CD8-positive, alpha-beta memory T cell (primary cell): ENCODE results near the gene TM9SF2. TPM values are rescaled to one million over a fixed set of nuclear protein-coding genes. Genes with fewer than 3 reads are reported as not detected.

Experiments
- CTCF ChIA-PET: fragments of 350-600 bp; sonication (Branson Sonifier 250); formaldehyde crosslinking; loops from one replicate; lab custom pipeline; 2021; ENCODE audit warnings: antibody characterized with exemption; lab: Charles Lee
- POLR2A ChIA-PET: fragments of 350-600 bp; sonication (Branson Sonifier 250); formaldehyde crosslinking; loops from one replicate; lab custom pipeline; 2021; ENCODE audit warnings: antibody characterized with exemption; lab: Charles Lee
- DNase-seq, 5 donors: peaks; one replicate each; pipeline versions ENCODE4 v3.0.0 to v3.0.0-alpha.2; 2020 to 2022; ENCODE audit warnings: mixed read lengths in 1 of 5
- H3K27ac ChIP-seq: one replicate; pipeline ENCODE4 v1.7.0; 2013; ENCODE audit warnings: low read depth, mild to moderate bottlenecking, low read length, moderate library complexity
- H3K27me3 ChIP-seq: 2 replicates; pipeline ENCODE4 v1.7.0; 2013; ENCODE audit warnings: low read length, mild to moderate bottlenecking; ENCODE audit not compliant: insufficient read depth, poor library complexity, severe bottlenecking
- H3K36me3 ChIP-seq: 2 replicates; pipeline ENCODE4 v1.7.0; 2013; ENCODE audit warnings: mild to moderate bottlenecking, low read length, moderate library complexity; ENCODE audit not compliant: insufficient read depth
- H3K4me1 ChIP-seq: 2 replicates; pipeline ENCODE4 v1.7.0; 2013; ENCODE audit warnings: mild to moderate bottlenecking, low read length, moderate library complexity; ENCODE audit not compliant: insufficient read depth
- H3K4me3 ChIP-seq: 2 replicates; pipeline ENCODE4 v1.7.0; 2013; ENCODE audit warnings: mild to moderate bottlenecking, low read length
- H3K9me3 ChIP-seq: 2 replicates; pipeline ENCODE4 v1.7.0; 2013; ENCODE audit warnings: mild to moderate bottlenecking, low read length
- H3K27ac Mint-ChIP-seq, 8 donors: one replicate each; pipeline ENCODE4 v1.8.0; 2020 to 2021; ENCODE audit warnings: mixed read lengths in 8 of 8, mild to moderate bottlenecking in 6 of 8, inconsistent platforms in 3 of 8, moderate library complexity in 3 of 8
- H3K27me3 Mint-ChIP-seq, 2 donors: one replicate each; pipeline ENCODE4 v1.8.0; 2020 to 2021; ENCODE audit warnings: mixed read lengths in 2 of 2, mild to moderate bottlenecking in 1 of 2, moderate library complexity in 1 of 2
- H3K36me3 Mint-ChIP-seq, 3 donors: one replicate each; pipeline ENCODE4 v1.8.0; 2020 to 2021; ENCODE audit warnings: mixed read lengths in 3 of 3, inconsistent platforms in 1 of 3, mild to moderate bottlenecking in 1 of 3
- H3K4me1 Mint-ChIP-seq, 3 donors: one replicate each; pipeline ENCODE4 v1.8.0; 2020 to 2021; ENCODE audit warnings: mixed read lengths in 3 of 3, inconsistent platforms in 1 of 3, mild to moderate bottlenecking in 1 of 3
- H3K4me3 Mint-ChIP-seq, 7 donors: one replicate each; pipeline ENCODE4 v1.8.0; 2020 to 2021; ENCODE audit warnings: mixed read lengths in 7 of 7, mild to moderate bottlenecking in 6 of 7, moderate library complexity in 4 of 7, inconsistent platforms in 2 of 7
- H3K9me3 Mint-ChIP-seq, 5 donors: one replicate each; pipeline ENCODE4 v1.8.0; 2020 to 2022; ENCODE audit warnings: mixed read lengths in 5 of 5, mild to moderate bottlenecking in 3 of 5, moderate library complexity in 2 of 5, inconsistent platforms in 1 of 5
- polyA plus RNA-seq: library from polyadenylated mRNA; unstranded; fragments of 300-500 nt; fragmentation: Illumina TruSeq; gene quantifications from one replicate; pipeline ENCODE4 v1.2.3, GENCODE V29; 2021
- total RNA-seq, 2 experiments: library from RNA; stranded (reverse); gene quantifications; one replicate each; pipeline ENCODE4 v1.2.3, GENCODE V29; 2021

Gene TM9SF2
- total and polyA plus RNA-seq, 3 experiments from 2014 or later: 81.3 to 96.0 (median 88.0) TPM

DNA sequence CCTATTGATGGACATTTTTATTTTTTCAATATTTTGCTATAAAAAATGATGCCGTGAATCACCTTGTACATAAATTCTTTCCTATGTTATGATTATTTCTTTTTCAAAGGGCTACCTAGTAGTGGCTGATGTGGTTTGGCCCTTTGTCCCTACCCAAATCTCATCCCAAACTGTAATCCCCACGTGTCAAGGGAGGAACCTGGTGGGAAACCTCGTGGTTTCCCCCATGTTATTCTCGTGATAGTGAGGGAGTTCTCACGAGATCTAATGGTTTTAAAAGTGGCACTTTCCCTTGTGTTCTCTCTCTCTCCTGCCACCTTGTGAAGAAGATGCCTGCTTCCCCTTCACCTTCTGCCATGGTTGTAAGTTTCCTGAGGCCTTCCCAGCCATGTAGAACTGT lies 94.9 kb downstream of the TM9SF2 start:
- no peak for DNase-seq
- Histone ChIP-seq H3K4me3 (no peak overlapping the region), H3K36me3 (no peaks in the 10 kb centered on the region), H3K4me1 (peaks cover 9% of the 10 kb centered on the region), H3K27me3 (no peaks in the 10 kb centered on the region), H3K9me3 (no peaks in the 10 kb centered on the region), H3K27ac (no peak overlapping the region)
- no peak overlapping the region for H3K4me3 Mint-ChIP-seq
- peaks cover 14 to 15% (median 15%) of the 10 kb centered on the region in 3 donors for H3K4me1 Mint-ChIP-seq
- H3K27ac Mint-ChIP-seq: peak overlapping the region in 1 of 8 donors; percentile 70
- POLR2A ChIA-PET: no interaction called here
- H3K9me3 Mint-ChIP-seq: peaks cover 0 to 2% (median 0%) of the 10 kb centered on the region in 5 donors
- CTCF ChIA-PET: no interaction called here
- no peaks in the 10 kb centered on the region for H3K27me3 Mint-ChIP-seq
- peaks cover 0 to 2% (median 0%) of the 10 kb centered on the region in 3 donors for H3K36me3 Mint-ChIP-seq

DNA sequence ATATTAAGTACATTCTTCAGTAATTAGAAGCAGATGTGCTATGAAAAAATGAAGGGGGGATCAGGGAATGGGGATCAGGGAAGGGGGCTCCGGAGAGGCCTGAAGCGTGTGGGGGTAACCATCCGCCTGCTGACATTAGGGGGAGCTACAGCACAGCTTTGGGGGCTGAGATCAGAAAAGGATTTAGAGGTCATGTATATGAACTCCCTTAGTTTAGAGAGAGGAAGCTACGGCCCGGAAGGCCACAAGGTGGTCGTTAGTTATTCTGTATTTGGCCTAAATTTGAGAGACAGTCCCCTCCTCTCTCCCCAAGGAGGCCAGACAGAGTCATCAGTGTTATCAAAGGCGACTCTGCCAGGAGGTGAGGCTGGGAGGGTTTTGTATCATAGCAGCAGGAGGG lies 99.0 kb downstream of the TM9SF2 start:
- no peaks in the 10 kb centered on the region for H3K36me3 ChIP-seq
- Mint-ChIP-seq H3K27ac (peak overlapping the region in 3 of 8 donors; percentile 17 to 95 (median 73)), H3K36me3 (peaks cover 0 to 2% (median 0%) of the 10 kb centered on the region in 3 donors), H3K4me3 (peak overlapping the region in 2 of 7 donors; percentile 36 to 74), H3K9me3 (no peaks in the 10 kb centered on the region), H3K4me1 (peaks cover 38 to 43% (median 41%) of the 10 kb centered on the region in 3 donors), H3K27me3 (peaks cover 0 to 1% of the 10 kb centered on the region in 2 donors)
- H3K4me3 ChIP-seq: no peak overlapping the region
- ChIA-PET POLR2A (interaction anchor here (0.6 kb wide), 1 partner anchor 10 kb away, joined by 3 read pairs; no protein-coding TSS in a partner anchor), CTCF (no interaction called here)
- H3K4me1 ChIP-seq: peaks cover 20% of the 10 kb centered on the region
- peak in 1 of 5 donors; percentile 33 for DNase-seq
- H3K27me3 ChIP-seq: no peaks in the 10 kb centered on the region
- no peak overlapping the region for H3K27ac ChIP-seq
- H3K9me3 ChIP-seq: no peaks in the 10 kb centered on the region

DNA sequence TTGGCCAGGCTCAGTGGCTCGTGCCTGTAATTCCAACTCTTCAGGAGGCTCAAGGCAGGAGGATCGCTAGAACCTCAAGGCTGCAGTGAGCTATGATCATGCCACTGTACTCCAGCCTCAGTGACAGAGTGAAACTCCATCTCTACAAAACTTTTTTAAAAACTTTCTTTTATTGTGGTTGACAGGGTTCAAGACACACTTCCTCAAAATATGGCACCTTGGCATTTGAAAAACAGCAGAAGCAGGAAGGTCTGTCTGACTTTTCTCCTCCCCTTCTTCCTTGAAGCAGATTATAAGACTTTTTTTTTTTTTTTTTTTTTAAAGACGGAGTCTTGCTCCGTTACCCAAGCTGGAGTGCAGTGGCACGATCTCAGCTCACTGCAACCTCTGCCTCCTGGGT lies 100.3 kb downstream of the TM9SF2 start:
- peaks cover 46 to 52% (median 51%) of the 10 kb centered on the region in 3 donors for H3K4me1 Mint-ChIP-seq
- CTCF ChIA-PET: interaction anchor here (0.9 to 1.0 kb wide), 2 partner anchors 55 to 165 kb away, joined by 4 read pairs; no protein-coding TSS in a partner anchor
- peak overlapping the region; percentile 49 for H3K4me3 ChIP-seq
- peak overlapping the region; percentile 48 to 90 (median 72) for H3K4me3 Mint-ChIP-seq
- H3K4me1 ChIP-seq: peaks cover 29% of the 10 kb centered on the region
- H3K27me3 ChIP-seq: no peaks in the 10 kb centered on the region
- no peak overlapping the region for H3K27ac ChIP-seq
- H3K27me3 Mint-ChIP-seq: peaks cover 0 to 1% of the 10 kb centered on the region in 2 donors
- no peaks in the 10 kb centered on the region for H3K9me3 Mint-ChIP-seq
- H3K36me3 Mint-ChIP-seq: peaks cover 0 to 4% (median 0%) of the 10 kb centered on the region in 3 donors
- peak in 2 of 5 donors; percentile 42 to 60 for DNase-seq
- POLR2A ChIA-PET: interaction anchor here (0.6 kb wide), 1 partner anchor 98 kb away, joined by 3 read pairs; no protein-coding TSS in a partner anchor
- no peaks in the 10 kb centered on the region for H3K36me3 ChIP-seq
- no peaks in the 10 kb centered on the region for H3K9me3 ChIP-seq
- peak overlapping the region in 7 of 8 donors; percentile 62 to 87 (median 69) for H3K27ac Mint-ChIP-seq

DNA sequence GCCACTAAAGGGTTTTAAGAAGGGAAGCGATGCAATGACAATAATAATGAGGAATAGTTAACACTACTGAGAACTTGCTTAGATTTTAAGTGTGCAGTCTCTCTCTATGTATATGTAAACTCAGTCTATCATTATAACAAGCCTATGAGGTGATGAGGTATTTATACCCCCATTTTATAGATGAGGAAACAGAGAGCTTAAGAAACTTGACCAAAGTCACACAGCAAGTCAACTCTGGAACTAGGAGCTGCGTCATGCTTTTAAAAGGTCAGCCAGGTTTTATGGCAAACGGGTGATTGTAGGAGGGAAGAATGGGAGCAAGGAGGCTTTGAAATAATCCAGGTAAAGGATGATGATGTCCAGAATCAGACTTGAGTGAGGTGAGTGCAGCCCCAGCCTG lies 103.4 kb downstream of the TM9SF2 start:
- H3K4me3 Mint-ChIP-seq: peak overlapping the region in 4 of 7 donors; percentile 22 to 86 (median 56)
- POLR2A ChIA-PET: interaction anchor here (0.6 kb wide), 1 partner anchor 418 kb away, joined by 5 read pairs; no protein-coding TSS in a partner anchor
- Histone ChIP-seq H3K9me3 (no peaks in the 10 kb centered on the region), H3K27me3 (no peaks in the 10 kb centered on the region), H3K4me1 (peaks cover 35% of the 10 kb centered on the region), H3K36me3 (no peaks in the 10 kb centered on the region), H3K4me3 (no peak overlapping the region), H3K27ac (no peak overlapping the region)
- CTCF ChIA-PET: interaction anchor here (1.9 to 2.0 kb wide), 2 partner anchors 11 to 109 kb away, joined by 6 read pairs; no protein-coding TSS in a partner anchor
- H3K36me3 Mint-ChIP-seq: peaks cover 0 to 4% (median 1%) of the 10 kb centered on the region in 3 donors
- no peak for DNase-seq
- peak overlapping the region in 5 of 8 donors; percentile 24 to 77 (median 64) for H3K27ac Mint-ChIP-seq
- peaks cover 0 to 1% of the 10 kb centered on the region in 2 donors for H3K27me3 Mint-ChIP-seq
- no peaks in the 10 kb centered on the region for H3K9me3 Mint-ChIP-seq
- peaks cover 59 to 69% (median 65%) of the 10 kb centered on the region in 3 donors for H3K4me1 Mint-ChIP-seq

DNA sequence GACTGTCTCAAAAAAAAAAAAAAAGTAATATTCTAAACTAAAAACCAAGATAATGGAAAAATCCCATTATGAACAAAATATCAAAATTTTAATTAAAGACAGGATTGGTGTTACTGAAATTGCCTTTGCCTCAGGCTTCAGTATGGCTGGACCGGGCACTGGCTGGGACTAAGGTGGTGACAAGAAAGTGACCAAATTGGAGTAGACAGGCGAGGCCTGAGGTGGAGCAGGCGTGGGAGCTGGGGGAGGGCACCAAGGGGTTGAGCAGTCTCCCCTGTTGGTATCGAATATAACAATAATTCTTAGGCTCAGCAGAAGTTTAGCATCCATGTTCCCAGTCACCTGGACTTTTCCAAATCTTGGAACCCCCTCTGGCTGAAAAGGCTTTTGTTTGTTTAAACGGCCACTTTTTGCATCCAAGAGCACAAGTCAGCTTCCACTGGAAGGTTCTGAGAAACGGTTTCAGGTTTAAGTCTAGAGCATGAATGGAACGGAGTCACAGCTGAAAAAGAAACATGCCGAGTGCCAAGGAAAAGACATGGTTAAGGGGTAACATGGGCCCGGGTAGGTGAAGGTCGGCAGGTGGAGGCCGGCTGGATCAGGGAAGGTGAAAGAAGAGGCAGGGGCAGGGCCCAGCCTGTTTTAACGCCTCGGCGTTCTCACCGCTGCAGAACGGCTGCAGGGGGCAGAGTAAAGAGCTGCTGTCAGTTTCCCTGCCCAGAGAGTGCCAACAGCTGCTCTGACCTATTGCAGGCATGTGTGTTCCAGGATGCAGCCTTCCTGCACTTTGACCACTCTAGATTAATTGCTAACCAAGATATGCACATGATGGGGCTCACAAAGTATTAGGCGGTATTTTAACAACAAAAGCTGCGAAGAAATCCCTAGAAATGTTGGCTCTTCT lies 104.4 kb downstream of the TM9SF2 start:
- H3K4me1 ChIP-seq: peaks cover 31% of the 10 kb centered on the region
- peak overlapping the region; percentile 90 to 97 (median 91) for H3K4me3 Mint-ChIP-seq
- no peaks in the 10 kb centered on the region for H3K27me3 ChIP-seq
- H3K9me3 Mint-ChIP-seq: no peaks in the 10 kb centered on the region
- peaks cover 0 to 1% of the 10 kb centered on the region in 2 donors for H3K27me3 Mint-ChIP-seq
- no peaks in the 10 kb centered on the region for H3K9me3 ChIP-seq
- peak overlapping the region; percentile 88 to 98 (median 94) for H3K27ac Mint-ChIP-seq
- CTCF ChIA-PET: interaction anchor here (0.7 to 2.0 kb wide), 7 partner anchors 10 to 909 kb away, joined by 3 to 9 read pairs (median 6); partner anchors contain the start of gene TM9SF2
- H3K4me1 Mint-ChIP-seq: peaks cover 55 to 70% (median 66%) of the 10 kb centered on the region in 3 donors
- no peaks in the 10 kb centered on the region for H3K36me3 ChIP-seq
- peak in 4 of 5 donors; percentile 16 to 64 (median 40) for DNase-seq
- peak overlapping the region; percentile 77 for H3K4me3 ChIP-seq
- POLR2A ChIA-PET: interaction anchor here (1.0 to 1.6 kb wide), 5 partner anchors 50 to 1069 kb away, joined by 3 to 8 read pairs (median 3); partner anchors contain the start of gene TMTC4
- H3K27ac ChIP-seq: peak overlapping the region; percentile 35
- H3K36me3 Mint-ChIP-seq: peaks cover 0 to 4% (median 3%) of the 10 kb centered on the region in 3 donors

DNA sequence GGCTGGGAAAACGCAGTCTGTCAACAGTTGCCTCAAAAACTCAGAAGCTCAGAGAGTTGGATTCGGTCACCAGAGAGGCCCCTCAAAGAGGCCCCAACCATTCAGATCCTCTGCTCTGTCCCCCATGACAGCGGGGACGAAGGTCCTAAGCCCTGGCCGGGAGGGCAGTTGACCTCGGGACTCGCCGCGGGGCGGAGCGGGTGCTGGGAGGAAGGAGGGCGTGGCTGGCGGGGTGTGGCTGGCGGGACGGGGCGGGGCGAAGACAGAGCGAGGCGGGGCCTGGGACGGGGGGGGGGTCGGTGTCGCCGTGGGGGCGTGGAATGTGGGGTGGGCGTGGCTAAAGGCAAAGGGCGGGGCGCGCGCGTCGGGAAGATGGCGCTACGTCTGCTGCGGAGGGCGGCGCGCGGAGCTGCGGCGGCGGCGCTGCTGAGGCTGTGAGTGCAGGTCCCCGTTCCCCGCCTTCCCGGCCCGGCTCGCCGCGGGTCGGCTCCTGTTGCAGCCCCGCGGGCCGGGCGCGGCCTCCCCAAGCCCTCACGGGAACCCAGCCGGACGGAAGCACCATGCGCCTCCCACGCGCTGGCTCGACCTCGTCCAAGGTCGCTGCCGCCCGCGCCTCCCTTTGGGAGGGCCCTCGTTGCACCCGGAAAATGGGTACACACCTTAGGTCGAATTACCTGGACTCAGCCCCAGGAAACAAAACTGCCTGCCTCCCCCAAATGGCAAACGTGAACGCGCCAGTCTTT lies 105.2 kb downstream of the TM9SF2 start, which contains the start of gene CLYBL:
Gene CLYBL, plus strand, starts transcription at position 367 of the 743 bp plus-strand sequence.
- Histone ChIP-seq H3K4me1 (peaks cover 23% of the 10 kb centered on the region), H3K36me3 (no peaks in the 10 kb centered on the region), H3K27me3 (no peaks in the 10 kb centered on the region), H3K27ac (peak within 1 kb of the TSS; percentile 68), H3K9me3 (no peaks in the 10 kb centered on the region), H3K4me3 (peak within 1 kb of the TSS; percentile 77)
- peak; percentile 86 to 93 (median 87) for DNase-seq
- POLR2A ChIA-PET: interaction anchor here (1.0 to 1.6 kb wide), 5 partner anchors 49 to 1068 kb away, joined by 3 to 8 read pairs (median 3); partner anchors contain the start of gene TMTC4
- Mint-ChIP-seq H3K27me3 (peaks cover 0 to 1% of the 10 kb centered on the region in 2 donors), H3K36me3 (peaks cover 0 to 4% (median 3%) of the 10 kb centered on the region in 3 donors), H3K27ac (peak within 1 kb of the TSS; percentile 88 to 98 (median 94)), H3K4me3 (peak within 1 kb of the TSS; percentile 90 to 97 (median 91)), H3K9me3 (no peaks in the 10 kb centered on the region), H3K4me1 (peaks cover 51 to 66% (median 65%) of the 10 kb centered on the region in 3 donors)
- CTCF ChIA-PET: interaction anchor here (0.7 to 2.0 kb wide), 7 partner anchors 9 to 909 kb away, joined by 3 to 9 read pairs (median 6); partner anchors contain the start of gene TM9SF2

DNA sequence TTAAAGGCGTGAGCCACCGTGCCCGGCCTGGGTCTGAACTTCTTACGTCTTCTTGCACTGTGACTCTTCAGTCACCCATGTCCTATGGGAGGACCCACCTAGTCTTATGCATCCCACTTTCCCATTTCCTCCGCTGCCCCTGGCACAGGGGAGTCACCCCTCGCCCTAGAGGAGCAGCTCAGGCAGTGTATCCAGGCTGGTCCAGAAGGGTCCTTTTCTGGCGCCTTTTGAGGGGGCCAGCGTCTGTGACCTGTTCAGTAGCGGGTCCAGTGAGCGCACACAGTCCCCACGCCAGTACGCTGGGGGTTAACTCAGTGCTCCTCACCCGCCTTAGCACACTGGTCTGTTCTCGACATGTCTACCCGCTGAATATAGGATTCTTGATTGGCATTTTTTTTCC lies 107.1 kb downstream of the TM9SF2 start:
- Histone ChIP-seq H3K27me3 (no peaks in the 10 kb centered on the region), H3K4me1 (peaks cover 15% of the 10 kb centered on the region), H3K36me3 (no peaks in the 10 kb centered on the region), H3K27ac (no peak overlapping the region), H3K9me3 (no peaks in the 10 kb centered on the region), H3K4me3 (no peak overlapping the region)
- H3K4me1 Mint-ChIP-seq: peaks cover 41 to 55% (median 55%) of the 10 kb centered on the region in 3 donors
- CTCF ChIA-PET: interaction anchor here (0.8 kb wide), 1 partner anchor 48 kb away, joined by 3 read pairs; no protein-coding TSS in a partner anchor
- peak overlapping the region in 2 of 8 donors; percentile 16 to 66 for H3K27ac Mint-ChIP-seq
- peak overlapping the region; percentile 3 to 80 (median 45) for H3K4me3 Mint-ChIP-seq
- POLR2A ChIA-PET: no interaction called here
- H3K27me3 Mint-ChIP-seq: no peaks in the 10 kb centered on the region
- peaks cover 0 to 4% (median 3%) of the 10 kb centered on the region in 3 donors for H3K36me3 Mint-ChIP-seq
- H3K9me3 Mint-ChIP-seq: no peaks in the 10 kb centered on the region
- no peak for DNase-seq
